ENCODE measurements around the gene MEI4. TPM values are rescaled to one million over a fixed set of nuclear protein-coding genes. Genes with fewer than 3 reads are reported as not detected.

MEI4 gene
- total and polyA plus RNA-seq, 2 of the 8 experiments (the other 6 are each of a cell fraction or from before 2014, with no cell fraction given), result 0.05 to 0.24 TPM

DNA sequence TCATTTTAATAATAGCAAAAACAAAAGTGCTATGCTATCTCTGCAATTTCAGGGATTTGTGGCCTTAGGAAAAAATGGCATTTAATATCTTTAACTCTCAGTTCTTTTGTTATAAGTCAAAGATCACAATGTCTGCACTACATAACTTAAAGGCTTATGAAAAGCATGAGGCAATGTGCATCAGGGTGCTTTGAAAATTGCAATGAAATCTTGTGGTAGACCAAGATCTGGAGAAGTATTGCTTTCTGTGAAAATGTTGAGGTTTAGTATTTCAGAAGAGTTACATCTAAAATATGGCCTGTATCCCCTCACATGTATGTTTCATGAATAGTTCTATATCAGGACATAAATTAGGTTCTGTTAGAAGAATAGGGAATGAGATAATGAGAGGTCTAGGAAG is 200.6 kb downstream of the MEI4 start:
- no peak overlapping the region for H3K18ac ChIP-seq (ENCODE audit: extremely low read depth, low read length)
- no peak overlapping the region for H2AK5ac ChIP-seq (ENCODE audit: low read depth, low read length)
- POLR2A ChIA-PET (ENCODE audit: partially characterized antibody), result no interaction called here
- no peaks in the 10 kb centered on the region for H3K23me2 ChIP-seq (ENCODE audit: low read depth, low read length)
- no peak overlapping the region for H2AFZ ChIP-seq (ENCODE audit: low read length)
- H4K20me1 ChIP-seq (replicated peaks in 1 of 2; ENCODE audit: control insufficient read depth in 1 of 2, insufficient read depth in 2 of 2, low read length in 2 of 2), result no peaks in the 10 kb centered on the region
- no peak overlapping the region for H4K5ac ChIP-seq (ENCODE audit: insufficient read length, low read depth, low read length)
- H3K4me3 ChIP-seq (ENCODE audit: extremely low read depth in 1 of 4, insufficient read depth in 2 of 4, low read depth in 3 of 4, low read length in 4 of 4), result no peak overlapping the region
- H3K23ac ChIP-seq (ENCODE audit: insufficient read length), result no peak overlapping the region
- no peak overlapping the region for H2BK12ac ChIP-seq (ENCODE audit: low read depth, low read length)
- H2BK120ac ChIP-seq (replicated peaks; ENCODE audit: low read depth, low read length), result no peak overlapping the region
- CTCF ChIA-PET (ENCODE audit: partially characterized antibody), result no interaction called here
- FAIRE-seq (no peak), DNase-seq (ENCODE audit: low read depth in 1 of 2, low spot score in 2 of 2) (no peak)
- no peaks in the 10 kb centered on the region for H3K9me3 ChIP-seq (ENCODE audit: insufficient read depth in 2 of 2, low read depth in 1 of 2, low read length in 1 of 2)
- H3K79me2 ChIP-seq (ENCODE audit: control insufficient read depth in 1 of 2, insufficient read depth in 2 of 2, low read length in 2 of 2), result no peaks in the 10 kb centered on the region
- no peak overlapping the region for H3K56ac ChIP-seq (replicated peaks; ENCODE audit: insufficient read length, low read depth, low read length)
- no peak overlapping the region for H2BK15ac ChIP-seq (ENCODE audit: low read length)
- no peak overlapping the region for H3K9ac ChIP-seq (replicated peaks in 1 of 4; ENCODE audit: extremely low read depth in 1 of 4, low read depth in 3 of 4, low read length in 3 of 4)
- H2BK5ac ChIP-seq (ENCODE audit: low read depth, low read length), result no peak overlapping the region
- H3K36me3 ChIP-seq (ENCODE audit: control insufficient read depth in 2 of 4, insufficient read depth in 4 of 4, low read length in 3 of 4), result no peaks in the 10 kb centered on the region
- no peak overlapping the region for H3K14ac ChIP-seq (ENCODE audit: insufficient read length)
- no peak overlapping the region for H2BK20ac ChIP-seq (ENCODE audit: low read length)
- TF ChIP-seq GTF2F1 (IDR thresholded peaks at IDR 0.05; ENCODE audit: borderline replicate concordance, low read depth, low read length) (no peak), FOSL1 (IDR thresholded peaks at IDR 0.05; ENCODE audit: insufficient read depth, low read depth, low read length) (no peak), SIRT6 (IDR thresholded peaks at IDR 0.05; ENCODE audit: low read length) (no peak), BCL11A (IDR thresholded peaks at IDR 0.05; ENCODE audit: low read depth in 2 of 2, low read length in 2 of 2) (no peak), KDM1A (IDR thresholded peaks at IDR 0.05; ENCODE audit: borderline replicate concordance, low read length) (no peak), SP4 (IDR thresholded peaks at IDR 0.05; ENCODE audit: low read length) (no peak), NANOG (IDR thresholded peaks at IDR 0.05; ENCODE audit: insufficient read depth, low read depth, low read length, poor library complexity, severe bottlenecking) (no peak), YY1 (IDR thresholded peaks at IDR 0.05; ENCODE audit: low read depth, low read length) (no peak), JUND (IDR thresholded peaks at IDR 0.05; ENCODE audit: low read length) (no peak), SUZ12 (IDR thresholded peaks at IDR 0.05; ENCODE audit: low read length) (no peak), CHD1 (IDR thresholded peaks at IDR 0.05; ENCODE audit: low read depth, low read length) (no peak), HDAC6 (IDR thresholded peaks at IDR 0.05; ENCODE audit: low read depth, low read length) (no peak), CBX8 (IDR thresholded peaks at IDR 0.05; ENCODE audit: borderline replicate concordance, low read depth, low read length) (no peak), MAFK (IDR thresholded peaks at IDR 0.05; ENCODE audit: low read depth, low read length) (no peak), EP300 (IDR thresholded peaks at IDR 0.05; ENCODE audit: borderline replicate concordance in 1 of 2, low read depth in 2 of 2, low read length in 2 of 2) (no peak)
- TF ChIP-seq, protein P1, sequence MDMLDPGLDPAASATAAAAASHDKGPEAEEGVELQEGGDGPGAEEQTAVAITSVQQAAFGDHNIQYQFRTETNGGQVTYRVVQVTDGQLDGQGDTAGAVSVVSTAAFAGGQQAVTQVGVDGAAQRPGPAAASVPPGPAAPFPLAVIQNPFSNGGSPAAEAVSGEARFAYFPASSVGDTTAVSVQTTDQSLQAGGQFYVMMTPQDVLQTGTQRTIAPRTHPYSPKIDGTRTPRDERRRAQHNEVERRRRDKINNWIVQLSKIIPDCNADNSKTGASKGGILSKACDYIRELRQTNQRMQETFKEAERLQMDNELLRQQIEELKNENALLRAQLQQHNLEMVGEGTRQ (IDR thresholded peaks at IDR 0.05; ENCODE audit: low read length), result no peak
- no peak overlapping the region for H3K4ac ChIP-seq (replicated peaks; ENCODE audit: insufficient read length, low read depth, low read length)
- H3K27ac ChIP-seq (ENCODE audit: low read depth, low read length), result no peak overlapping the region
- H4K8ac ChIP-seq (ENCODE audit: extremely low read depth, insufficient read depth, low read length), result no peak overlapping the region
- H4K91ac ChIP-seq (replicated peaks; ENCODE audit: insufficient read length, low read length), result no peak overlapping the region
- no peaks in the 10 kb centered on the region for H3K27me3 ChIP-seq (replicated peaks in 1 of 4; ENCODE audit: control insufficient read depth in 3 of 4, extremely low read depth in 1 of 4, insufficient read depth in 3 of 4, low read length in 3 of 4)
- H3K4me1 ChIP-seq (replicated peaks in 1 of 4; ENCODE audit: control insufficient read depth in 3 of 4, insufficient read depth in 4 of 4, low read length in 3 of 4), result no peaks in the 10 kb centered on the region
- H3K79me1 ChIP-seq (ENCODE audit: low read depth, low read length), result no peaks in the 10 kb centered on the region
- H3K4me2 ChIP-seq (ENCODE audit: insufficient read depth in 1 of 2, low read depth in 2 of 2, low read length in 2 of 2), result no peak overlapping the region

Data from H1 (cell line).